Loucy (cell line): ENCODE measurements around the gene CHST9.

Source experiments
- CTCF ChIP-seq: fragments of 200-600 bp; sonication (generic); conservative IDR thresholded peaks from 2 replicates; pipeline ENCODE4 v1.5.1; 2014; ENCODE audit warnings: mild to moderate bottlenecking, antibody characterized with exemption, low read length
- EZH2phosphoT487 ChIP-seq: fragments of 200-600 bp; IDR thresholded peaks from 2 replicates; pipeline ENCODE4 v1.6.1; 2018; ENCODE audit warnings: antibody characterized with exemption, mild to moderate bottlenecking, moderate library complexity, borderline replicate concordance

GRCh38 chr18:27223526-27224291, 38.6 kb upstream of the CHST9 start:
- no peak for TF ChIP-seq CTCF
- no peak for TF ChIP-seq EZH2phosphoT487
